ENCODE data around the gene ZNF618. TPM values are rescaled to one million over a fixed set of nuclear protein-coding genes. Genes with fewer than 3 reads are reported as not detected.

Gene ZNF618
- total and polyA plus RNA-seq, 4 donors, result 4.9 to 17.3 (median 11.4) TPM

DNA sequence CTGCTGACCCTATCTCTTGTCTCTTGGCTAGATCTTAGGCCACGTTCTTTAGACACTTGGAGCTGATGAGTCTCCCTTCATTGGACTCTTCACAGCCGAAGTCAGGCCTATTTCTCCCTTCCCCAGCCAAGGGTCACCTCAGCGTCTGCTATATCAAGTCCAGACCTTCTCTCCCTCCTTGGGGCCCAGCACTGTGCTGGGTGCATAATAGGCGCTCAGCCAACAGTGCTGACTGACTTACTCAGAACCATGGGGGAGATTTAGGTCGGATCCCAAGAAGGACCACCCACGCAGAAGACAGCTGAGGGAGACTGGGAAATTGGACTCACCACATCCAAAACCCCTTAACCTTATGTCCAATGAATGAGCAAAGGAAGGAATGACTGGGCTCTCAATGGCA, 207.6 kb downstream of the ZNF618 start:
- Histone ChIP-seq H3K4me1 (ENCODE audit: control insufficient read depth in 1 of 2, insufficient read depth in 2 of 2, low read length in 2 of 2) (no peaks in the 10 kb centered on the region), H3K36me3 (ENCODE audit: control insufficient read depth in 1 of 2, insufficient read depth in 2 of 2, low read length in 1 of 2) (no peaks in the 10 kb centered on the region), H3K9me3 (ENCODE audit: control insufficient read depth, low read length) (no peaks in the 10 kb centered on the region), H3K4me3 (ENCODE audit: low read length in 2 of 2) (no peak overlapping the region), H3K27me3 (ENCODE audit: control insufficient read depth in 1 of 2, insufficient read depth in 2 of 2, low read length in 1 of 2) (no peaks in the 10 kb centered on the region), H3K27ac (ENCODE audit: low read depth in 1 of 2, low read length in 2 of 2) (no peak overlapping the region)
- DNase-seq (no peak), ATAC-seq (ENCODE audit: low FRiP score) (no peak)
- WGBS, 2 donors, result 93 to 94% methylated on average over 6 of the region's 6 CpGs
- intact Hi-C loops (cut with DNase I), result loop anchor here in 1 of 2 donors (2.0 kb wide), 1 partner anchor 207 kb away; no protein-coding TSS in a partner anchor

DNA sequence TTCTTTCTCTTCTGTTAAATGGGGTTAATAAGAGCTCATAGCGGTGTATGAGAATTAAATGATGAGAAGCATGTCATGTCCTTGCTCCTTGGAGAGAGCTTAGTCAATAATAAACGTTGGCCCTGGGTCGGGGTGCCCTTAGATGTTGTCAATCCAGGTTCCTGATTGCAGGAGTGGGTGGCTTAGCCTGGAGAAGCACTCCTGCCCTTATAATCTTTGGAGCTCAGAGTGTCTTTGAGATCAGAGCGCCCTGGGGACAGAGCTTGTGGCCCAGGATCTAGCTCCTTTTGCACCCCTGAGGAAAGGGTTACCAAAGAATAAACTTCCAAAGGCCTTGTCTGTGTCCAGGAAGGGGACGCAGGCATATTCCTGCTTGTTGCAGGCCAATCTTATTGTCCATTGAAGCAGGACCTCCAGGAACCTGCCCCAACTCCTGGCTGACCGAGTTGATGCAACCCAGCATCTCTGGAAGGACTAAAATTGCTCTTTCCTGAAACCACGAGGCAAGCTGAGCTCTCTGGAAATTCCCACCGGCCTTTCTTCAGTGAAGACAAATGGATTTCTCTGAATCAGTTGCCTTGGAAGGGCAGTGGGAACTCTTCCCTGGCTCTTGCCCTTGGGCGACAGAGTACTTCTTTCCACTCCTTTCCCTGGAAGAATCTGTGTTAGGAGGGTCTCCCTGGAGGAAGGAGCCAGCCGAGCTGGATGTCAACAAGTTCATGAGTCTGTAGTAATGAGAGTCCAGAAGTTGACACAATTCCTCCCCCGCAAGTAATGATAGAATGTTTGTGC, 208.4 kb downstream of the ZNF618 start:
- Histone ChIP-seq H3K36me3 (ENCODE audit: control insufficient read depth in 1 of 2, insufficient read depth in 2 of 2, low read length in 1 of 2) (no peaks in the 10 kb centered on the region), H3K27me3 (ENCODE audit: control insufficient read depth in 1 of 2, insufficient read depth in 2 of 2, low read length in 1 of 2) (no peaks in the 10 kb centered on the region), H3K4me1 (ENCODE audit: control insufficient read depth in 1 of 2, insufficient read depth in 2 of 2, low read length in 2 of 2) (no peaks in the 10 kb centered on the region), H3K4me3 (ENCODE audit: low read length in 2 of 2) (no peak overlapping the region), H3K27ac (ENCODE audit: low read depth in 1 of 2, low read length in 2 of 2) (no peak overlapping the region), H3K9me3 (ENCODE audit: control insufficient read depth, low read length) (no peaks in the 10 kb centered on the region)
- DNase-seq, result no peak
- intact Hi-C loops (cut with DNase I), result no loop called here
- ATAC-seq (ENCODE audit: low FRiP score), result peak; percentile 44
- 87% methylated on average over 11 of the region's 11 CpGs for WGBS, 2 donors

DNA sequence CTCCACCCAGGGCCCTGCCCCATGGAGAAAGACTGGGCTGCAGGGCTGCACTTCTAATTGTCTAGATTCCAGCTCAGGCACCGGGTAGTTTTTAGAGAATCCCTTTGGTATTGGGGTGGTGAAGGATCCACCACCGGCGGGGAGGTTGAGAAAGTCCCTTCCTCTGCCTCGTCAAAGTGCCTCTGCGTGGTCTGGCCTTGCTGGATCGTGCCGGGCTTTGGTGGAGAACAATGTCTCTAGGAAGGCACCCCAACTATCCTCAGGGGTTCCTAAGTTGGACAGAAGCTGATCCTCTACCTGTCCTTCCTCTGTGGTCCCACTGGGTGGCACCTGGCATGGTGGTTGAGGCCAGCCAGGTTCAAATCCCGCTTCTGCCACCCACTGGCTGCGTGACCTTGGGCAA, 209.3 kb downstream of the ZNF618 start:
- DNase-seq (no peak), ATAC-seq (ENCODE audit: low FRiP score) (no peak)
- 94 to 98% methylated on average over 9 of the region's 9 CpGs for WGBS, 2 donors
- Histone ChIP-seq H3K4me1 (ENCODE audit: control insufficient read depth in 1 of 2, insufficient read depth in 2 of 2, low read length in 2 of 2) (no peaks in the 10 kb centered on the region), H3K27me3 (ENCODE audit: control insufficient read depth in 1 of 2, insufficient read depth in 2 of 2, low read length in 1 of 2) (no peaks in the 10 kb centered on the region), H3K36me3 (ENCODE audit: control insufficient read depth in 1 of 2, insufficient read depth in 2 of 2, low read length in 1 of 2) (no peaks in the 10 kb centered on the region), H3K4me3 (ENCODE audit: low read length in 2 of 2) (no peak overlapping the region), H3K9me3 (ENCODE audit: control insufficient read depth, low read length) (no peaks in the 10 kb centered on the region), H3K27ac (ENCODE audit: low read depth in 1 of 2, low read length in 2 of 2) (no peak overlapping the region)
- intact Hi-C loops (cut with DNase I), result no loop called here

DNA sequence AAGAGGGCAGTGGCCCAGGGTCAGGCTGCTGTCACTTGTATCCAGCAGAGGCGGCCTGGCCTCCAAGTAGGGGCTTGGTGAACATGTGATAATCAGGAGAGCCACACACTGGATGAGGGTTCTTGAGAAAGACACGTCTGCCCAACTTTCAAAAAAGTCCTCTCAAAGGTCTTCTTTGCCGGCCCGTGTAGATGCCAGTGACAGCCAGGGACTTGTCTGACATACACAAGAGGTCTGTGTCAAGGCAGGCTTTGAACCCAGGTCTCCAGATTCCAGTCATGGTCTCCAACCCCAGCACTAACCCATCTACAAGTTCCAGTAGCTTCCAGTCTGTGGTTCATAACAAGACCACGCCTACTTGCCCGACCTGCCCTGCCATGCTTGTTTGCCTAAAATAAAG, 209.9 kb downstream of the ZNF618 start:
- no peak for DNase-seq
- WGBS, 2 donors, result 95 to 97% methylated on average over 6 of the region's 6 CpGs

DNA sequence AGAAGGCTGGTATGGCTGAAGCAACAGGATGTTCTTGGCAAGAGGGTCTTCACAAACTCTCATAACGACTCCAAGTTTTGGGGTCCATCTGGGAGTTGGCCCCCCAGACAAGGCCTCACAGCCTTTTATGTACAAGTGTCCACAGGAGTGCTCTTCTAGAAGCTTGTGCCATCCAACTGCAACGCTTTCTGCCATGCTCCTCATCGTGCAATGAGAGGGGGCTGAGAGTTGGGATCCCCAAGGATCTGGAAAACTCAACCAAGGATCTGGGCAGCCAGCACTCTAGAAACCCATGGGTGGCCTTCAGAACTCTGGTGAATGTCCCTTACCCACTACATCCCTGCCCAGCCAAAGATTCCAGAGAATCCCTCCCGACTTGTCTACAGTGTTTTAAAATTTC, 210.5 kb downstream of the ZNF618 start:
- intact Hi-C loops (cut with DNase I), result no loop called here

More for the DNA sequence above, 209.9 kb downstream of the ZNF618 start:
- no peaks in the 10 kb centered on the region for H3K27me3 ChIP-seq (ENCODE audit: control insufficient read depth in 1 of 2, insufficient read depth in 2 of 2, low read length in 1 of 2)
- no peak overlapping the region for H3K27ac ChIP-seq (ENCODE audit: low read depth in 1 of 2, low read length in 2 of 2)
- H3K4me3 ChIP-seq (ENCODE audit: low read length in 2 of 2), result no peak overlapping the region
- no peak for ATAC-seq (ENCODE audit: low FRiP score)
- no peaks in the 10 kb centered on the region for H3K9me3 ChIP-seq (ENCODE audit: control insufficient read depth, low read length)
- H3K36me3 ChIP-seq (ENCODE audit: control insufficient read depth in 1 of 2, insufficient read depth in 2 of 2, low read length in 1 of 2), result no peaks in the 10 kb centered on the region
- H3K4me1 ChIP-seq (ENCODE audit: control insufficient read depth in 1 of 2, insufficient read depth in 2 of 2, low read length in 2 of 2), result no peaks in the 10 kb centered on the region
- intact Hi-C loops (cut with DNase I), result no loop called here

DNA sequence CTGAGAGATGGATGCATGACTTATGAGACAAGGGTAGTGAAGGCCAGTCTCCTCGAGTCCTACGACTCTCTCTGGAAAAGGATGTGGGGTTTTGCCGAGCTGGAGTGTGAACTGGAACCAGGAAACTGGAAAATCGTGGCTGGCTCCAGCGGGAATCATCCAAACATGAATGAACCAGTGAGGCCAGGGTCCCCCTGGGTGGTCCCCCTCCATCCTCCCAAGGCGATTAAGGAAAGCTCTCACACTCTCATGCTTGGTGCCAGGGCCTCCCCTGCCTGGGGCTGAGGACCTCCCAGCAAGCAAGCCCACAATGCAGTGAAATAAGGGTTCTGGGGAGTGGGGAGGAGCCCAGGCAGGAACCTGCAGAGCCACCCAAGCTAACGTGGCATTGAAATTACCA, 211.6 kb downstream of the ZNF618 start:
- ATAC-seq (ENCODE audit: low FRiP score), result no peak
- H3K4me3 ChIP-seq (ENCODE audit: low read length in 2 of 2), result no peak overlapping the region
- H3K27ac ChIP-seq (ENCODE audit: low read depth in 1 of 2, low read length in 2 of 2), result no peak overlapping the region
- no peaks in the 10 kb centered on the region for H3K36me3 ChIP-seq (ENCODE audit: control insufficient read depth in 1 of 2, insufficient read depth in 2 of 2, low read length in 1 of 2)
- intact Hi-C loops (cut with DNase I), result no loop called here
- no peak for DNase-seq
- 88 to 92% methylated on average over 7 of the region's 7 CpGs for WGBS, 2 donors
- no peaks in the 10 kb centered on the region for H3K27me3 ChIP-seq (ENCODE audit: control insufficient read depth in 1 of 2, insufficient read depth in 2 of 2, low read length in 1 of 2)
- H3K9me3 ChIP-seq (ENCODE audit: control insufficient read depth, low read length), result no peaks in the 10 kb centered on the region
- H3K4me1 ChIP-seq (ENCODE audit: control insufficient read depth in 1 of 2, insufficient read depth in 2 of 2, low read length in 2 of 2), result no peaks in the 10 kb centered on the region

More for the DNA sequence above, 210.5 kb downstream of the ZNF618 start:
- Histone ChIP-seq H3K27me3 (ENCODE audit: control insufficient read depth in 1 of 2, insufficient read depth in 2 of 2, low read length in 1 of 2) (no peaks in the 10 kb centered on the region), H3K9me3 (ENCODE audit: control insufficient read depth, low read length) (no peaks in the 10 kb centered on the region), H3K36me3 (ENCODE audit: control insufficient read depth in 1 of 2, insufficient read depth in 2 of 2, low read length in 1 of 2) (no peaks in the 10 kb centered on the region), H3K27ac (ENCODE audit: low read depth in 1 of 2, low read length in 2 of 2) (no peak overlapping the region), H3K4me1 (ENCODE audit: control insufficient read depth in 1 of 2, insufficient read depth in 2 of 2, low read length in 2 of 2) (no peaks in the 10 kb centered on the region), H3K4me3 (ENCODE audit: low read length in 2 of 2) (no peak overlapping the region)
- DNase-seq (no peak), ATAC-seq (ENCODE audit: low FRiP score) (no peak)
- WGBS, 2 donors, result 94 to 96% methylated on average over 4 of the region's 4 CpGs

DNA sequence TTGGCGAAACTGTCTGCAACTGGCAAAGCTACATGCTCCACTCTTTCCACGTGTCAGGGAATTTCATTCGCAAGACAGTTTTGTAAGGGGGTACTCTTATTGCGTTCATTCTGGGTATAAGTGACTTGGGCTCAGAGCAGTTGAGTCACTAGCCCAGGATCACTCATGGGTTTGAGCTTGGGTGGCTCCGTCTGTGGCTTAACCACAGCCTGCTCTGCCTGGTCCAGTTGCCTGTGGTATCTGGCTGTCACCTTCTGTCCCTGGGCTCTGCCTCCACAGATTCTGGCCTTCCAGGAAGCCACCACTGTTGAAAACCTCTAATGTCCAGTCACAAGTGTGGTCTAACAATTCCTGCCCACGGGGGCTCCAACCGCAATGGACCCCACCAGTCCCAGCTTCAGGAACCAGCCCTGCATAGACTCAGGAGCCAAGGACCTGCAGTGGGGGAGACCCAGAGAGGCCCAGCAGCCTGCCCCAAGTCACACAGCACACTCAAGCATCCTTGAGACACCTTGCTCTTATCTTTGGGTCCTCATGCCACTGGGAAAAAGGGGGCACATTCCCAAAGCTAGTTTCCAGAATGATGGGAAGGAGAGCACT, 212.6 kb downstream of the ZNF618 start:
- intact Hi-C loops (cut with DNase I), result no loop called here
- Histone ChIP-seq H3K27me3 (ENCODE audit: control insufficient read depth in 1 of 2, insufficient read depth in 2 of 2, low read length in 1 of 2) (no peaks in the 10 kb centered on the region), H3K4me1 (ENCODE audit: control insufficient read depth in 1 of 2, insufficient read depth in 2 of 2, low read length in 2 of 2) (no peaks in the 10 kb centered on the region), H3K9me3 (ENCODE audit: control insufficient read depth, low read length) (no peaks in the 10 kb centered on the region), H3K36me3 (ENCODE audit: control insufficient read depth in 1 of 2, insufficient read depth in 2 of 2, low read length in 1 of 2) (no peaks in the 10 kb centered on the region), H3K27ac (ENCODE audit: low read depth in 1 of 2, low read length in 2 of 2) (no peak overlapping the region), H3K4me3 (ENCODE audit: low read length in 2 of 2) (no peak overlapping the region)
- no peak for ATAC-seq (ENCODE audit: low FRiP score)
- DNase-seq, result no peak
- WGBS, 2 donors, result 93 to 95% methylated on average over 7 of the region's 7 CpGs

DNA sequence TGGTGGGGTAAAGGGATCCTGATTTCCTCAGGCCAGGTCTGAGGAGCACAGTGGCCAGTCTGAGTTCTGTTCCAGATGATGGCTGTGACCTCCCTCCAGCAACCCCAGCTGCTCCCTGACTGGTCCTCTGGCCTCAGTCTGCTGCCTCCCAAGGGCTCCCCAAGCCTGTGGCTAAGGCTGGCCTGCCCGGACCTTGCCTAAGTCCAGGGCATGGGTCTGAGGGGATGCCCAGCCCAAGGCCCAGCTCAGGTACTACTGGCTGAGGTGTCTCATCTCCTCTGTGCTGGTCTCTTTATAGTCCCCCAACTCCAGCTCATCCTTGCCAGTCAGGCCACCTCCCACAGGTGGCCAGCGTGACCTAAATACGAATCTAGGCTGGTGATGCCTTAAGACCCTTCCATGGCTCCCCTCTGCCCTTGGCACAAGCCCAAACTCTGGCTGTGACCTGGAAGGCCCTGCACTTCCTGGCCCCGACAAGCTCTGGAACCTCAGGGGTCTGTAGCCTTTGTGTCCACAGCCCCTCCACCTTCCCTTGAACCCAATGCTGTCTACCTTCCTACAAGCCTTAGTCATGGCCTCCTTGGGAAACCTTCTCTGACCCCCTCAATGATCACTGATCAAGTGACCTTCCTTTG, 213.2 kb downstream of the ZNF618 start:
- WGBS, 2 donors, result 94 to 96% methylated on average over 4 of the region's 4 CpGs
- Histone ChIP-seq H3K9me3 (ENCODE audit: control insufficient read depth, low read length) (no peaks in the 10 kb centered on the region), H3K27ac (ENCODE audit: low read depth in 1 of 2, low read length in 2 of 2) (no peak overlapping the region), H3K27me3 (ENCODE audit: control insufficient read depth in 1 of 2, insufficient read depth in 2 of 2, low read length in 1 of 2) (no peaks in the 10 kb centered on the region), H3K4me1 (ENCODE audit: control insufficient read depth in 1 of 2, insufficient read depth in 2 of 2, low read length in 2 of 2) (no peaks in the 10 kb centered on the region), H3K36me3 (ENCODE audit: control insufficient read depth in 1 of 2, insufficient read depth in 2 of 2, low read length in 1 of 2) (no peaks in the 10 kb centered on the region), H3K4me3 (ENCODE audit: low read length in 2 of 2) (no peak overlapping the region)
- no peak for ATAC-seq (ENCODE audit: low FRiP score)
- DNase-seq, result no peak
- intact Hi-C loops (cut with DNase I), result no loop called here

Measured in aorta (tissue), 5 donors.